HG03280 (cell line): Measurements from ENCODE around the gene F10.

Source experiments
- ATAC-seq: cut with Tn5 transposase; IDR thresholded peaks from one replicate; pipeline ENCODE4 v1.9.1; 2021; ENCODE audit warnings: mild to moderate bottlenecking, moderate library complexity; ENCODE audit not compliant: unreplicated experiment

F10 gene

DNA sequence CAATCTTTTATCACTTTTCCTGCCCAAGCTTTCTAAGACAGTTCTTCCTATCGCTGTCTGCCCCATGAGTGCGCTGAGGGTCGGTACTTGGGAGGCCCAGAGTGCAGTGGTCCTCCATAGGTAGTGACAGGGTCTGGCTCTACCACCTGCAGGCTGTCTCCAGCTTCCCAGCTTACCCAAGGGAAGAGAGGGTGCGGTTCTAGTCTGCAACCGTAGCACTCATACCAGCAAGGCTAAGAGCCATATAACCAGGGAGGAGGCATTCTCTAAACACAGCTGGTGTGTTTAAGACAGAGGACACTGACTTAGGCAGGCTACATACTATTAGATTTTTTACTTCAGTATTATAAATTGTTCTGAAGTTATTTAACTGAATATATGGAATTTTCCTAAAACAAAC, 44.1 kb downstream of the F10 start:
- no peak for ATAC-seq

GRCh38 chr13:113167155-113167554, 44.6 kb downstream of the F10 start:
- ATAC-seq: no peak

DNA sequence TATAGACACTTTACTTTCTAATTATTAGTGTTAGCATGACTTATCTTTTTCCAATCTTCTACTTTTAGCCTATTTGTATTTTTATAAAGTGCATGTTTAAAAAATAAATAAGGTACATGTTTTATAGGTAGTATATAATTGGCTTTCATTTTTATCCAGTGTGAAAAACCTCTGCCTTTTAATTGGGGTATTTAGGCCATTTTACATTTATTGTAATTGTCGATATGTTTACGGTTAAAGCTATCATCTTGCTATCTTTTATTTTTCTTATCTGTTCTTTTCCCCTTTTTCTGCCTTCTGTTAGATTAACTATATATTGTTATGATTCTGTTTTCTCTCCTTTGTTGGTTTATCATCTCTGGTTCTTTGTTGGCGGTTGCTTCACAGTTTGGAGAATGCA, 45.0 kb downstream of the F10 start:
- ATAC-seq: no peak

- no peak for ATAC-seq
Observed at GRCh38 chr13:113168211-113168610, 45.6 kb downstream of the F10 start.

DNA sequence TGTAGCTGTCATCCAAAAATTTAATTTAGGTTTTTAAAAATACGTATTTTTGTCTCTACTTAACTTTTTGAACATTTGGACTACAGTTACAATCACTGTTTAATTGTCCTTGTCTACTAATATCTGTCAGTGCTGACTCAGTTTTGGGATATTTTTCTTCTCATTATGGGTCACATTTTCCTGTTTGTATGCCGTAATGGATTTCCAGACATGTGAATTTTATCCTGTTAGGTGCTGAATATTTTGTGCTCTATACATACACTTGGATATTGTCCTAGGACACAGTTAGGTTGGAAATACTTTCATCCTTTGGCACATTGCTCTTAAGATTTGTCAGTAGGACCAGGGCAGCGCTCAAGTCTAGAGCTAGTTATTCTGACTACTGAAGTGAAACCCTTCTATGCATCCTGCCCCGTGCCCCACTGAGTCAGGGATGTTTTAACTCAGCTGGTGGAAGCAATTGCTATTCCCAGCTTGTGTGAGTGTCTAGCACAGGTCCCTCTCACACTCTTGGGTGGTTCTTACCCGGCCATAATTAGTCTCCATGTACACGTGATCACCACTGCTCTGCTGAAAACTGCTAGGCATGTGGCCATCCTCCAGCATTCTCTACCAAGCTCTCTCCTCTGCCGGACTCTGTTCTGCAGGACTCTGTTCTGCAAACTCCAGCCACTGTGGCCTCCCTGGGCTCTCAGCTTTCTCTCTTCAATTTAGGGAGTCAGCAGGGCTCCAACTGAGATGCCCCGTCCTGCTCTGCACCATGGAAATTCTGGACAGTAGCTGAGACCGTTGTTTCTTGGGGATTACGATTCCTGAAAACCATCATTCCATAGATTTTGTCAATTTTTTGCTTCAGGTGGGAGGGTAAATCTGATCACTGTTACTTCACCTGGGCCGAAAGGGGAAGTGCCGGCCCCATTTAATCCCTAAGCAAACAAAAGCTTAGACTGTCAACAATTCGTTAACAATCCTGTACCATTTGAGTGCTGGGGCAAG, 47.0 kb downstream of the F10 start:
- ATAC-seq: no peak

- ATAC-seq: no peak
Observed at GRCh38 chr13:113170511-113170910, 47.9 kb downstream of the F10 start.

DNA sequence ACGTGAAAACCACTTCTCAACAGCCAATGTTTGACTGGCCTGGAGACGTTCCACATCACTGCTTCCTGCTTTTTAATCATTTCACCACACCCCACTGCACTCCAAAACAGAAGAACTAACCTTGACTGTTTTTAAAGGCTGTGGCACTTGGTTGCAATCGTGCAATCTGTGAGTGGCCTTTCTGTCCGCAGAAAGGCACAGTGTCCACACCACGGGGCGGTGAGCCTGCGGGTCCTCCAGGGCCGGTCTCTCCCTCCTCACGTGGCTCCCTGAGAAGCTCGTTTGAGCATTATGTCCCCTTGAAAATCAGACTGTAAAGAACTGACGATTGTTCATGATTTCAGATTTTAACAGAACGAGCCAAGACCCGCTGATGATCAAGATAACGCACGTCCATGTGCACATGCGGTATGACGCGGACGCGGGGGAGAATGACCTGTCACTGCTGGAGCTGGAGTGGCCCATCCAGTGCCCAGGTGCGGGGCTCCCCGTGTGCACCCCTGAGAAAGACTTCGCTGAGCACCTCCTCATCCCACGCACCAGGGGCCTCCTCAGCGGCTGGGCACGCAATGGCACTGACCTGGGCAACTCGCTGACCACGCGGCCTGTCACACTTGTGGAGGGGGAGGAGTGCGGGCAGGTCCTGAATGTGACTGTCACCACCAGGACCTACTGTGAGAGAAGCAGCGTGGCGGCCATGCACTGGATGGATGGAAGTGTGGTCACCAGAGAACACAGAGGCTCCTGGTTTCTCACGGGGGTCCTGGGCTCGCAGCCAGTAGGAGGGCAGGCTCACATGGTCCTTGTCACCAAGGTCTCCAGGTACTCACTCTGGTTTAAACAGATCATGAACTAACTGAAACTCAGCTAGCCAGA, 48.9 kb downstream of the F10 start:
- no peak for ATAC-seq

DNA sequence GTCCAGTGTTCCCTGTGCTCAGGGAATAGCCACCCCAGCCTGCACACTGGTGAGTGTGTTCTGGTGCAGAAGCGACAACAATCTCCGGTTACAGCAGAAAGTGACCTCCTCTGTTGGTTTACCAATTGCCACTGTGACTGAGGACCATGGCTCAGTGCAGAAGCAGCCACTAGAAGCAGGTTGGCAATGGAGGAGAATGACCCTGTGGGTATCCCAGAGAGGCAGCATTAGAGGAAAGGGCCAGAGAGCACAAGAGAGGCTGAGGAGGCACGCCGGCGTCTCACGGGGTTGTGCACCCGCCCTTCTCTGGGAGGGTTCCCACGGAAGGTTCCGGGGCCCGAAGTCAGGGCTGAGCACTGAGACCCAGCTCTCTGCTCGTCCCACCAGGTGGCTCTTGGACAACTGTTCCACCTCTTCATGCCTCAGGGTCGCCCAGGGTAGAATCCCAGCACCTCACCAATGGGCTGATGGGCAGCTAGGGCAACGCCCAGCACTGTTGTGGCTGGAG, 49.9 kb downstream of the F10 start:
- ATAC-seq: no peak

GRCh38 chr13:113176280-113176679, 53.7 kb downstream of the F10 start:
- no peak for ATAC-seq

DNA sequence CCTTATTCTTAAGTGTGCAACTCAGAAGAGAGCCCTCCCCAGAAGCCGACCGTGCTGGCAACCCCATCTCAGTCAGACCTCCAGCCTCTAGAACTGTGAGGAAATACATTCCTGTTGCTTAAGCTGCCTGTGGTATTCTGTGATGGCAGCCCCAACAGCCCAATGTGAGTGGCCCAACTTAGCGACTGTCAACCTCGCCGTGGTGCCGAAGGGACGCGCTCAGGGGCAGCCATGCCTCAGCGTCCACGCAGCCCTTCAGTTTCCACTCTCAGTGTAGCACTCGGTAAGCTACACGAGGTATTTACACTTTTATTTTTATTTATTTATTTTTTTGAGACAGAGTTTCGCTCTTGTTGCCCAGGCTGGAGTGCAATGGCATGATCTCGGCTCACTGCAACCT, 54.2 kb downstream of the F10 start:
- no peak for ATAC-seq

- no peak for ATAC-seq
Observed at GRCh38 chr13:113178070-113178895, 55.7 kb downstream of the F10 start.

- ATAC-seq: no peak
Observed at GRCh38 chr13:113178896-113179167, 56.2 kb downstream of the F10 start.

- no peak for ATAC-seq
Observed at GRCh38 chr13:113179374-113180230, 57.0 kb downstream of the F10 start.

GRCh38 chr13:113182046-113182445, 59.4 kb downstream of the F10 start:
- no peak for ATAC-seq

DNA sequence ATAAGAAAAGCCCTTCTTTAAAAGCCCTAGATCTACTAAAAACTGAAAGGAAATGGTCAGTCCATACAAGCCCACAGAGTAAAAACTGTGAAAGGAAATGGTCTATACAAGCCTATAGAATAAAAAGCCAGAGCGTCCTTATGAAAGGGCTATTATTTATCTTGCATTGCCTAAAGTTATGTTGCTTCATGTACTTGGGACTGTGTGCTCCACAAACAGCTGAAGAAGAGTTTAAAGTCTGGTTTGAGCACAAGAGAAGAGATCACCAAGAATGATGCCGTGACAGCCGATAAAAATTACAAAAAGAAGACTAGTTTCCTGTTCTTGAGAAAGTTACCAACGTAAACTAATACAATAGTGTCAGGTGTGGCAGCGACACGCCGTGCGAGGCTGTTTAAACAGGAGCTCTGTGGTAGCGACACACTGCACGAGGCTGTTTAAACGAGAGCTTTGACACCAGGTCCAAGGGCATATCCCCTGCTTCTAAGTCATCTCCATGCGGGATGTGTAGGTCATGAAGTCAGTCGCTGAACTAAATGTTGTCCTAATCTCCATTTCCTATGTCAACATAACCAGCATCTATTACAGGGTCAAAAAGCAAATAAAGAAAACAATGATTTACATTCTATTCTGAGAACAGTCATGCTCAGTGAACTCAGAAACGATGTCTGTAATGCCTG, 61.0 kb downstream of the F10 start:
- no peak for ATAC-seq

DNA sequence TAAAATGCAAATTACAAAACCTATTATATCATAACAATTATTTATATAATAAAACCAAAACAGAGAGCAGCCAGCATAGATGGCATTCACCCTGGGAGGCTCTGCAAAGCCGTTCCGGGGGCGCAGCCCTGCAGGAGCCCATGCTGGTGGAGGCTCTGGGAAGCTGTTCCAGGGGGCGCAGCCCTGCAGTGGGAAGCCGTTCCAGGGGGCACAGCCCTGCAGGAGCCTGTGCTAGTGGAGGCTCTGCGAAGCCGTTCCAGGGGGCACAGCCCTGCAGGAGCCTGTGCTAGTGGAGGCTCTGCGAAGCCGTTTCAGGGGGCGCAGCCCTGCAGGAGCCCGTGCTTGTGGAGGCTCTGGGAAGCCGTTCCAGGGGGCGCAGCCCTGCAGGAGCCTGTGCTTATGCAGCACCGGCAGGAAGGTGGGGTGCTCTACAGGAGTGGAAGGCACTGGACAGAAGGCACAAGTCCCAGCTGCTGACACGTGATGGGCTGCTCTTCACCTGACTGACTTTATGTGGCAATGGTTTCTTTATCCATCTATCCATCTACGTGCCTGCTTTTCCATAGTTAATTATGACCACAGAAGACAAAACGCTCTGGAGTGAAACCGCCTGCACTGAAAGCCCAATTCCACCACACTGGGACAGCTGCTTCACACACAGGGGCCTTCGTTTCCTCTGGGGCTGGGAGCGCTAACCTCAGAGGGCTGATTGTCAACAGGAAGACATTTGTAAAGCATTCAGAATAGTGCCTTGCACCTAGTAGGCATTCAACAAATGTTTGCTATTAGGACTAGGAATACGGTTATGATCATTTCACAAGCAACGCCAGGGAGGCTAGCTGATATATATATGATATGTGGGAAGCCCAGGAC, 62.2 kb downstream of the F10 start:
- ATAC-seq: no peak

DNA sequence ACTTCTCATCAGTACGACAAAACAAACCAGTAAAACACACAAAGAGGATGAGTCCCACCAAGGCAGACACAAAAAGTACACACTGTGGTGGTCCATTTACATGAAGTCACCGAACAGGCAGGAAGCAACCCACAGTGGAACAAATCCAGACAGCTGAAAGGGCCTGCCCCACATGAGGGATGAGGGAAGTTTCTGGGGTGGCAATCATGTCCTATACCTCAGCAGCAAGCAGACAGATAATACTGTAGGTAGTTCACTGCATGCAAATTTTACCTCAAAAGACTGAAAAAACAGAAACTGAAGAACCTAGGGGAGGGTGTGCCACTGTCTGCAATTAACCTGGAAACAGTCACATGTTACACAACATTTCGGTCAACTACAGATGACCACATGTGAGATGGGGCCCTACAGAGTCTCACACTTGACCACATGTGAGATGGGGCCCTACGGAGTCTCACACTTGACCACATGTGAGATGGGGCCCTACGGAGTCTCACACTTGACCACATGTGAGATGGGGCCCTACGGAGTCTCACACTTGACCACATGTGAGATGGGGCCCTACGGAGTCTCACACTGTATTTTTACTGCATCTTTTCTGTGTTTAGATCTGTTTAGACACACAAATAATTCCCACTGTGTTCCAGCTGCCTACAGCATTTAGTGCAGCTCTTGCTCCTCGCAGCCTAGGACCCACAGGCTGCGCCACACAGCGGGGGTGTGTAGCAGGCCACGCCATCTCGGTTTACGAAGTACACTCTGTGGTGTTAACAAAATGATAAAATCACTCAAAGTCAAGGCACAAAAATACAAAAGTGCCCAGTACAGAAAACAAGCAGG, 63.7 kb downstream of the F10 start:
- peak; percentile 90 for ATAC-seq

- ATAC-seq: no peak
Observed at GRCh38 chr13:113187263-113187669, 64.7 kb downstream of the F10 start.
